GM11168 (cell line): Measurements from ENCODE around the gene ANTXR1.

Experiments used
- in situ Hi-C: fragments of 300-500 bp; cut with MboI; formaldehyde crosslinking; loops from one replicate; pipeline ENCODE4 v1.12.0; 2022; ENCODE audit warnings: low sequenced_read_pairs; ENCODE audit not compliant: unreplicated experiment

Gene ANTXR1

DNA sequence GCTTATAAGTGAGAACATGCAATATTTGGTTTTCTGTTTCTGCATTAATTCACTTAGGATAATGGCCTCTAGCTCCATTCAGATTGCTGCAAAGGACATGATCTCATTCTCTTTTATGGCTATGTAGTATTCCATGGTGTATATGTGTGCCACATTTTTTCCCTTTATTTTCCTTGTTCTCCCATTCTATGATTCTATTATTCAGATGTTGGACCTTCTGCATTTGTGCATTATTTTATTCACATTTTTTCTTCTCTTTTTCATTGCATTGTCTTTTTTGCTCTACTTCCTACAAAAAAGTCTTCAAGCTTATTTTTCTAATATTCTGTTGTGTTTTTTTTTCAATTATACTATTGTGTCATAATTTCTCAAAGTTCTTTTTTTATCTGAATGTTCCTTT lies 11.1 kb upstream of the ANTXR1 start:
- in situ Hi-C loops, result no loop called here

DNA sequence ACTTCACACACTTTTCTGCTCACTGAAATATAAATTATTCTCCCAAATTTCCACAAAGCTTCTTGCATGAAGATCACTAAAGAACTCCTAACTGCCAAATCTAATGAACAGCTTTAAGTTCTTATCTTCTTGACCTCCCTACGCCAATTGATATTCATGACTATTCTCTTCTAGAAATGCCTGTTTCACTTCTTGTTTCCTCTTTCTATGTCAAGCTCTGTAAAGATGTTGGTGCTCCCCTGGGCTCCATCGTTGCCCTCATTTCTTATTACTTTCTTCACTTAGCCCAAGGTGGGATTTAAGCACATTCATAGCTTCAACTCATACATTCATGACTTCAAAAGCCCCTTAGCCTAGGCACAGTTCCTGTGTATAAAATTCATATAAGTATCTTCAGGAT lies 9.2 kb upstream of the ANTXR1 start:
- in situ Hi-C loops, result no loop called here

DNA sequence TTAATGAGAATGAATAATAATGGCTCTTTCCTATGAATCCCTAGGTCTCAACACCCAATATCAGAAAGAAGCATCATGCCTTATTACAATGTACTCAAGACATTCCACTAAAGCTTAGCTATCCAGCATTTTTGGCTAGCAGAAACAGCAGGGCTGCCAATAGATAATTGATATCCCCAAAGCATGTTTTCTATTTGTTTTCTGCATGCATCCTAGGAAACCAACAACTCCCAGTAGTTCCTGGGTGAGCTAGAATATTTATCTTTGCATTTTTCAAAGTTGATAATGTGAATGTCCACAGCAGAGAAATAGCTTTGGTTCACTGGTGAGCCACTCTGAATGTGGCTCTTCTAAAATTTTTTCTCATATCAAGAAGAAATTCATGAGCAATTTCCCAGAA lies 5.8 kb upstream of the ANTXR1 start:
- in situ Hi-C loops, result no loop called here

DNA sequence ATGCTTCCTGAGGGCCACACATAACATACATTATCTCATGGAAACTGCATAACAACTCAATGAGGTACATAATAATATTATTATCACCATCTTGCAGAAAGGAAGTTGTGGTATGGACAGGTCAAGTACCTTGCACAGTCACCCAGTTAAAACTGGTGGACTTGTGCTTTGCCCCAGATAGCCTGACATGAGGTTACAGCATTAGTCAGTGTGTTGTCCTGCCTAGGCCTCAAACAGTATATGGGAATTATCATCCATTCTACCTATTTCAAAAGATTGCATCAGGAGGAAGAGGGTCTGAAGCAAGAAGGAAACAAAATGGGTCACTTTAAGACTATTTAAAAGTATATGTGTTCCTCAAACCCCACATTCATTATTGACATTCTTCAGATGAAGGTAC lies 5.4 kb upstream of the ANTXR1 start:
- in situ Hi-C loops, result no loop called here

DNA sequence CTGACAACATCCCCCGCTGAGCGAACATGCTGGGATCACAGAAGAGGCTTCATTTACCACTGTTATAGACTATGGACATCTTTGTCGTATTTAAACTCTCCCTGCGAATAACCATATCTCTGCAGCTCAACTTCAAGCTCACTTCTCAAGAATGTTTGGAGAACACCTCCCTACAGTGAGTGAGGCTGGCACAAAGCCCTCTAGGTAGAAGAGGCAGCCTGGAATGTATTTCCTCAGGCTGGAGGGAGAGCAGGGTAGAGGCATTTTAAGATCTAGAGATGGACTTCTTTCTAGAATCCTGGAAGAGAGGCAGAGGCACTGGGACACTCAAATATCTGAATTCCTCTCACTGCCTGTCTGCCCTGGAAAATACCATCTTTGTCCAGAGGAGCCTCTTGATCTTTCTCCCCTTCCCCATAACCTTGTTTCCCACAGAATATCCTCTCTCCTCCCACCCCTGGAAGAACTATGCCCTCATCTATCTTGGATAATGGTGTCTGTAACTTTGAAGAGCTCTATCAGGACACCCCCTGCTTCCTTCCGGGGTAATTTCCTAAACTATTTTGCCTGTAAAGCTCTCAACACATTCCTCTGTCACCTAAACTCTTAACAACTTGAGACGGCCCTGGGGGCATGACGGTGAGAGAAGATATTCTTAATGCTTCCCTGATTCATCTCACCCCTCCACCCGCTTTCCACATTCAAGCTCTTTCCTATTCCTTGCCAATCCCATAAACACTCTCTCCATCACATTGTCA lies 2.4 kb upstream of the ANTXR1 start:
- in situ Hi-C loops, result no loop called here

DNA sequence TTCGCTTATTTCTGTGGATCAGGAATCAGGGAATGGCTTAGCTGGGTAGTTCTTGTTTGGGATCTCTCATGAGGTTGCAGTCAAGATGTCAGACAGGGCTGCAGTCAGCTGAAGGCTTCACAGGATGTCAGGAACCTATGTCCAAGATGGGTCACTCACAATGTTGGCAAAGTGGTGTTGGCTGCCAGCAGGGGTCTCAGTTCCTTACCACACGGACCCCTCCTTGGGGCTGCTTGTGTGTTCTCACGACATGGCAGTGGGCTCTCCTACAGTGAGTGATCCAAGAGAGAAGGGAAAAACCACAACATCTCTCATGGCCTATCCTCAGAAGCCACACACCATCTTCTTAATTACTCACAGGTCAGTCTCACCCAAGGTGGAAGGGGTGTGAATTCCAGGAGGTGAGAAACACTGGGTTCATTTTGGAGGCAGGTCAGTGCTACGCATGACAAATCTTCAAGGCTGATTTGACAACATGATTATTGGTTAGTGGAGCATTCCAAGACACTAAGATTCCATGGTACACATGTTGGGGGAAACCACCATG lies 1.3 kb upstream of the ANTXR1 start:
- in situ Hi-C loops, result no loop called here

DNA sequence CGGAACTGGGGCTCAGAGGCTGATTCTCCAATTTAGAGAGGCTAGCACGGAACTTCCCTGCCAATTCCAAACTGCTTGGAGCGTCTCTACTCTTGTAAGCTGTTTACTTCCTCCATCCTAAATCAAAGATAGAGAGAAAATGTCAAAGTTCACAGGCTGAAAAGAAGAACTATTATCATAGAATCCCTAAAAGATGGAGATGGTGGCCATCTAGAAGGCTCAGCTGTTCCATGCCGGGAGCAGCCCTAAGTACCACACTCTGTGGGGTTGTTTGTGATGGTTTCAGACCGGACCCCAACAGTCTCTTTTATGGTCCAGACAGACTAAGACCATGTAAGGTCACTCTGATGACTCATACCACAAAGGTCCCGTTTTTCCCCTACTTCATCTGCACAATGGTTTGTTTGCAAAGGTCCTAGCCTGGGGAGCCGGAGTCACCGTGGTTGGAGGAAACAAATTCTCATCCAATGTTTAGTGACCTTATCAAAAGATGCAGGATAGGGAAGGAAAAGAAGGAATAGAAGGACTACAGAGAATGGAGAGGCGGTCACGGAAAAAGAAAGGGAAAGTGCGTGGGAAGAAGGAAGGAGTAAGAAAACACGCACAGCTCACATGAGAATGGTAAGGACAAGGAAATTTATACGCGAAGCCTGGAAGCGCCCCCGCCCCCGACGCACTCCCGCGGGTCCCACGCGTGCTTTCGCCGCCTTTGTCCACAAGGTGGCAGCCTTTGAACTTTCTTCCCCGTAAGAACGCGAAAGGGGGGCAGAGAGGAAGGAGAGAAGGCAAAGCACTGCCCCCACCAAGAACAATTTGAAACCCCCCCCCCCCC lies 453 bp upstream of the ANTXR1 start:
- in situ Hi-C loops, result no loop called here

DNA sequence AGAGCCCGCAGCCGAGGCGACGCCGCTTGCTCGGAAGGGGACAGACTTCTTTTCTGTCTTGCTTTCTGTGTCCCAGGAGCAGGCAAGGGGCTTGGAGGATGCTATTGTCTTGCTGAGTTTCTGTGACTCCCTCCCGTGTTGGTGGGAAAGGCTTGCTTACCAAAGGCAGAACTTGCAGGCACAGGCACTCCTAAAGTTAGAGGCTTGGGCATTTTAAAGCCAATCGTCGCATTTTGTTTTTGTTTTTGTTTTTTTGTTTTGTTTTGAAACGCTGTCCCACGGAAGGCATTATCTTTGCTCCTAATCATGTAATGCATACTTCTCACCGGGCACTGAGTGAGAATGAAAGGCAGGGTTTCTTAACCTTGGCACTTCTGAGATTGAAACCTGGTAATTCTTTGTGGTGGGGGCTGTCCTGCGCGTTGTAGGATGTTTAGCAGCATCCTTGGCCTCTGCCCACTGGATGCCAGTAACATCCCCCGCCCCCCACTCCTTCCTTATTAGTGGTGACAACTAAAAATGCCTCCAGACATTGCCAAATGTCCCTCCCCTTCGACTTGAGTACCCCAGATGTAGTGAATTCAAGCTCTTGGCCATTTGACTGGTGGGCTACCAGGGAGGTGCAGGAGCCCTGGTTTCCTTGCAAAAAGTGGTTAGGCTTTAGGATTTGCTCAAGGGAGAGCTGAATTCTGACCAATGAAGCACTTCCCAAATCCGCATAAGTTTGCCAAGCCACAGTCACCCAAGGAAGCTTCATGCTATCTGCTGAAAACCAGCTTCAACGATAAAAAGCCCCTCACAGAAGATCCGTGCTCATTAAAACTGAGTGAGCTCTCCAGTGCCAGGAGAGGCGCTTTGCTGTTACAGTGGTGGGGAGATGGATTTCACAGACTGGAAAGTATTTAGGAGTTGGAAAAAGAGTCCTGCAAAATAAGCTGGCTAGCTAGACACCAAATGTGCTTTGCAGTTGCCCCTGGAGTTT lies 1.2 kb downstream of the ANTXR1 start:
- in situ Hi-C loops, result no loop called here

DNA sequence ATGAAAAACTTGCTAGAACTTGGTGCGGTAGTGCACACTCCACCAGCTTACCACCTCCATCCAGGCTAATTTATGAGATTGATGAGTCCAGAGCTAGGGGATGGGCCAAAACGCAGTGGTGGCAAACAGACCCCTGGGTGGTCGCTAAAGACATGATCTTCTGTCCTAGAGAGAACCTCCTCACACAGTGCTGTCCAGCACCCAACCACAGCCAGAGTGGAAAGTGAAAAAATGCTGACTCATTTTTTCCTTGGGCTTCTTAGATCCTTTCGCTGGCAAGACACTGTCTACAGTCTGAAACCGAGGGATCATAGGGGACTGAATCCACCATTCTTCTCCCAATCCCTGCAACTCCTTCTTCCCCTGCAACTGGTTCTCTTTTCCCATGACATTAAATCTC lies 4.1 kb downstream of the ANTXR1 start:
- in situ Hi-C loops, result no loop called here

DNA sequence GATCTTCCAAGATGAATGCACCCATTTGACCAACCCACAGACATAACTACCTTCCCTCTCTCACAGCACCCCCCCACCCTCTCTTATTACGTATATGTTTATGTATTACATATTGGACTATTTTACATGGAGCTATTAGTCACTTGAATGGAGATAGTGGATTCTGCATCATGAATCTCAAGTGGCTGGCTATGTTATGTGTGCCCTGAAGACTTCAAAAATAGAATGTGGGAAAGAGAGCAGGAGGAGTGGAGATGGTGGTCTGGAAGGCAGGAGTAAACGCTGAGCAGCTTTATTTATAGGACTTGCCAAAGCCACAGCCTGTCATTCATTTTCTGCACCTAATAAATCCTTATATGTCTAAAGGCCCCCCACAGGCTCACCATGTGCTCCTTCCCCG lies 4.9 kb downstream of the ANTXR1 start:
- in situ Hi-C loops, result no loop called here

DNA sequence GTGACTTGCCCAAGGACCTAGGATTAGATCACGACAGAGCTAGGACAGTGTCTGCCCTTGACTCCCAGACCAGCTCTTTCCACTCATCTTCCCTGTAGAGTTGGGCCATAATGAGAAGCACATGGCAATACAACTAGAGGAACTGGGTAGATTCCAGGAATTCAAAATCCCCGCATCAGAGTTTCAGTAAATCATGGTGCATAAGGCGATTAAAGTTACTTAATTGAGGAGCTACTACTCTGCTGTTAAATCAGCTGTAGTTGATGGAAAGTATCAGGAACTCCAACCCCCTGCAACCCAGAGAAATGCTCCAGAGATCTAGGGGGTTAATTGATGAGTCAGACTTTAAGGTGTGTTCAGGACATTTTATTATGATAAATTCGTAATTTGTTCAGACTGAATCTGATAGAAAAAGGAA lies 5.7 kb downstream of the ANTXR1 start:
- in situ Hi-C loops, result no loop called here

DNA sequence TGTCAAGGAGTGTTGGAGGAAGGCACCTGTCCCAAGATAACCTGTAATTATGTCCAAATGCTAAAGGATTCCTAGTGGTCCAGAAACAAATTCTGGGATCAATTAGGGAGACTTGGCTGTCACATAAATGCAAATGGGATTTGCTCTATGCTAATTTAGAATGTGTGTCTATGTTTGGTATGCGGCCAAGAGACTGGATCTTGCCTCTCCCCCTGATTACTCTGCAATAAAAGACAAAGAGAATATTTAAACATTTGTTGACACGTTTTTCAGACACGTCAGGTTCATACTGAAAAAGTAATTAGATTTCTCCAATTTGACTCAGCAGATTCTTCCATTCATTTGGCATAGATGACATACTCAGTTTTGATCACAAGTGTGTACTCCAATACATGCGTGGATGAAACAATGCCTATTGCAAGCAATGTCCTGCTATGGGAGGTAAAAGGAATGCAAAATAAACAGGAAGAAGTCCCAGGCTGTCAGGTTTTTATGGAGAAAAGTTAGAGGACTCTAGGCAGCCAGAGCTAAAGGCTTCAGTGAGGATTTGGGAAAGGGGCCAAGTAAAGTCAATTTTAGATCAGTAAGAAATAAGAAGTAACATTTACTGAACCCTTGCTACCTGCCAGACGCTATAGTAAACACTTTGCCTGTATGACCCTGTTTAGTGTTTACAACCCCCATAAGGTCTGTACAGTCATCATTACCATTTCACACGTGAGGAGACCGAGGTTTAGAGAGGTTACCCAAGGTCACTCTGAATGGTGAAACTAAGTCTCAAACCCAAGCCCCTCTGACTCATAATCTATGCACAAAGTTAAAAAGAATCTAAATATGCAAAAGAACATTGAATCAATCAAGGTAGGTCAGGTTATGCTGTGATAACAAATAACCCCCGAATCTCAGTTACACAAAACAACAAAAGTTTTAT lies 7.8 kb downstream of the ANTXR1 start:
- in situ Hi-C loops, result no loop called here

DNA sequence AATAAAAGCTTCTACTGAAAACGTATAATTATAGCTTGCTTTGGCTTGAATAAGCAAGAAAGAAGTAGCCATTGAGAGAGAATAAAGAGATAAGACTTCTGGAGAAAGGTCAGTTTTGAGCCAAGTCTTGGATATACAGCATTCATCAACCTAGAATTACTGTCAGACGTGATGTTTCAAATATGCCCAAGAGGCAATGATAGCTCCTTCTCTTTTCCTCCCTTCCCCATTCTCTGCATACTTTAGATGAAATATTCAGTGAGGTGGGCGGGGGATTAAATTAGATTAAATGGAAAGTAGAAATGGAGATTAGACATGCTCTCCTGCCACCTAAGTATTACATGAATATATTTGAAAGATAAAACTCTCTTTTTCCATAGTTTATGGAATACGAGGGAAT lies 8.7 kb downstream of the ANTXR1 start:
- in situ Hi-C loops, result no loop called here

DNA sequence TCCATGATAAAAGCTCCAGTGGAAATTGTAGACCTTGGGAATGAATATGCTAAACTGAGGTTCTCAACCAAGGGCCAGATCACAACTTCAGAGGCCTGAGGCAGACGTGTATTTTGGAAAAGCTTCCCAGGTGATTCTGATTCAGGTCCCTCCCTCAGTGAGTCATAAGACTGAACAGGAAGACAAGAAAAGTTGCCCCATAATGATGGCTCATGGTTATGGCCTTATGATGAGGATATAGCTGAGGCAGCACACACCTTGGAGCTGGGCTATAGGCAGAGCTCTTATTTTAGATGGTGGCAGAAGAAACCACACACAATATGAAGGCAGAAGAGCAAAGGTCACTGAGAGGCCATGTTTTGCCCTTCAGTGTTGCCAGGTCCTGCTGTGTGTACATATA lies 9.6 kb downstream of the ANTXR1 start:
- in situ Hi-C loops, result no loop called here

DNA sequence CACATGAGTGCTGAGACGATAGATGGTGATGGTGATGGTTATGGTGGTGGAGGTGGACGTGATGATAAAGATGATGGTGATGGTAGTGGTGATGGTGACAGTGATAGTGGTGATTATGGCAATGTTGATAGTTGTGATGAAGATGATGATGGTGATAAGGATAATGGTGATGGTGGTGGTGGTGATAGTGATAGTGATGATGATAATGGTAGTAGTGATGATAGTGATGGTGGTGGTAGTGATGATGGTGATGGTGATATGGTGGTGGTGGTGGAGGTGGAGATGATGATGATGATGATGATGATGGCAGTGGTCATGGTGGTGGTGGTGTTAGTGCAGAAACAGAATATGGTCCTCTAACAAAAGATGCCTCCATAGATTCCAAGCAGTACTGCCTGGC lies 10.3 kb downstream of the ANTXR1 start:
- in situ Hi-C loops, result no loop called here

DNA sequence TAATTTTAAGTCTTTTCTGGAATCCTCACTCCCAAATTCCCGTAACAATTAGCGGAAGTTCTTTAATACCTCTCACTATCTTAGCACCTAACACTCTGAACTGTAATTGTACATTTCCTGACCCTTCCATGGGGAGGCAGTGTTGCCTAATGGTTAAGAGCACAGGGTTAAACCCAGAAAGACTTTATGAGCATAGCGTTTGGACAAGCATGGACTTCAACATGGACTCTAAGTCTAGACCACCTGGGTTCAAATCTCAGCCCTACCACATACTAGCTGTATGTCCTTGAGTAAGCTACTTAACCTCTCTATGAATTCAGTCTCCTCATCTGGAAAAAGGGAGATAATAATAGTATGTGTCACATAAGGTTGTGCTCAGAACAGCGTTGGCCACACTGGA lies 13.0 kb downstream of the ANTXR1 start:
- in situ Hi-C loops, result loop anchor here (25.0 kb wide), 1 partner anchor 261 kb away; no protein-coding TSS in a partner anchor

DNA sequence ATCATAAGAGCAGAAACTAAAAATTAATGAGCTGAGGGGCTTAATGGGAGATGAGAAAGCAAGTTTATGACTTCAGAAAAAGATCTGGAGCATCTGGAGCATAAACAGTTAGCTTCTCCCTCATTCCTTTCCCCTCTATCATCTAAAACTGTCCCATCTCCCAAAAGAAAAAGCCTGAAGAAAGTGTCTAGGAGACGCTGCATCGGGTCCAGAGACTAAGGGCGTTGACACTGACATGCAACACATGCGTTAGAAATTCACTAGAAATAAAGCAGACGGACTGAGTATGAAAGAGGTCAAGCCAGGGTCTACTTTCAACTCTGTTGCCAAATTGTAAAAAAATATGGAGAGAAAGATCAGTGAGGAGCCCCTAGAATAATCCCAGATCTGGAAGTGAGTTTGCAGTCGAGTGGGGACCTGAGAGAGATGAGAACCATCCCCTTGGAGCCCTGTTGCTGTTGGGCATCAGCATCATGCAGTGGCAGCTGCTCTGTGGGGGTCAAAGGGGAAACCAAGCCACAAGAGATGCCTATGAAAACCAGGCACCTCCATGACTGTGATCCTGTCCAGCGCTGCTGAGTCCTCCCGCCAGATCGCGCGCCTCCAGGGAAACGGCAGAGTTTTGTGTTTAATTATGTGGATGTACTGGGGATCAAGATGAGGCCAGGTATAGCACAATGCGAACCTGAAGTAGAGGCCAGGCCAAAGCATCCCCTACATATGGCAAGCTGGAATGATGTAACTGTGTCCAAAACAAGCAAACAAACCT lies 13.9 kb downstream of the ANTXR1 start:
- in situ Hi-C loops, result loop anchor here (25.0 kb wide), 1 partner anchor 260 kb away; no protein-coding TSS in a partner anchor

DNA sequence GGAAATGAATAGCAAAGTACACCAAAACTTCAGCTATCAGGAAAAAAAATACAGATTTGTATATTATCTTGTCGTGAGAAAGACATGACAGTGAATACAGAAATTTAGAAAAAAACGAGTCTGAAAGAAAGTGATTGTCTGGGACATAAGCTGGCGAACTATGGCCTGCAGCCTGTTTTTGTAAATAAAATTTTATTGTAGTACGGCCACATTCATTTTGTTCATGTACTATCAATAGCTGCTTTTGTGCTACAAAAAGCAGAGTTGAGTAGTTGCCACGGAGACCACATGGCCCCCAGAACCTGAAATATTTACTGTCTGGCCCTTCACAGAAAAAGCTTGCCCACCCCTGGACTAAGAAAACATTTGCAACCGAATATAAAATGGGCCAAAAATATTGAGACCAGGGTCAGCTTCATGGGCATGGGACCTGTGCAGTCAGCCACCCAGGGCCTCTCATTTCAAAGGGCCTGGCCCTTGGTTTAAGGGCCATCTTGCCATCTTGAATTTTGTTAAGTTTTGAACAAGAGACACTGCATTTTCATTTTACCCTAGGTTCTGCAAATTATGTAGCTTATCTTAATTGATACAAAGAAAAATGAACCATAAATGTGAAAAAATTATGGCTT lies 17.9 kb downstream of the ANTXR1 start:
- in situ Hi-C loops, result loop anchor here (25.0 kb wide), 1 partner anchor 256 kb away; no protein-coding TSS in a partner anchor
